Right renal cortex interstitium (tissue), 3 donors: Measurements from ENCODE around the gene NKX6-2. TPM values are rescaled to one million over a fixed set of nuclear protein-coding genes. Genes with fewer than 3 reads are reported as not detected.
"Not testable (repeated sequence)": the region's sequence is repeated elsewhere in the genome, so short reads cannot be mapped to it uniquely, and the experiment has no call there.

Experiments used
- DNase-seq, 3 donors: peaks; one replicate each; pipeline ENCODE4 v3.0.0-alpha.2; 2013; ENCODE audit warnings: low read depth in 3 of 3, low spot score in 2 of 3
- polyA plus RNA-seq, 3 donors: library from polyadenylated mRNA; unstranded; fragments of 120-200 nt; gene quantifications; one replicate each; pipeline ENCODE4 v1.2.1, GENCODE V29; 2013; ENCODE audit not compliant: insufficient read length in 3 of 3

NKX6-2 gene
- polyA plus RNA-seq, 3 donors = 7.1 to 8.4 (median 7.6) TPM

- no peak for DNase-seq
These were observed 13.9 kb upstream of the NKX6-2 start for GRCh38 chr10:132799865-132800264.

GRCh38 chr10:132798876-132799275 lies 12.9 kb upstream of the NKX6-2 start:
- DNase-seq = no peak

- no peak for DNase-seq
These were observed 12.5 kb upstream of the NKX6-2 start for GRCh38 chr10:132798403-132798802.

- not testable (repeated sequence) for DNase-seq
These were observed 12.0 kb upstream of the NKX6-2 start for GRCh38 chr10:132797986-132798385.

GRCh38 chr10:132796846-132797245 lies 10.9 kb upstream of the NKX6-2 start:
- no peak for DNase-seq

GRCh38 chr10:132793871-132794849 lies 8.2 kb upstream of the NKX6-2 start:
- no peak for DNase-seq

GRCh38 chr10:132793213-132793612 lies 7.3 kb upstream of the NKX6-2 start:
- DNase-seq = no peak

GRCh38 chr10:132792796-132793195 lies 6.8 kb upstream of the NKX6-2 start:
- no peak for DNase-seq

- DNase-seq = not testable (repeated sequence)
These were observed 6.2 kb upstream of the NKX6-2 start for GRCh38 chr10:132792099-132792498.

GRCh38 chr10:132790934-132791829 lies 5.2 kb upstream of the NKX6-2 start:
- DNase-seq = no peak

- DNase-seq = no peak
These were observed 4.5 kb upstream of the NKX6-2 start for GRCh38 chr10:132790470-132790869.

- DNase-seq = no peak
These were observed 3.8 kb upstream of the NKX6-2 start for GRCh38 chr10:132789659-132790148.

GRCh38 chr10:132788831-132789219 lies 2.9 kb upstream of the NKX6-2 start:
- no peak for DNase-seq

- no peak for DNase-seq
These were observed 2.4 kb upstream of the NKX6-2 start for GRCh38 chr10:132788180-132788830.

- DNase-seq = no peak
These were observed 1.7 kb upstream of the NKX6-2 start for GRCh38 chr10:132787495-132788179.

- DNase-seq = no peak
These were observed 1.0 kb upstream of the NKX6-2 start for GRCh38 chr10:132786884-132787494.

- DNase-seq = no peak
These were observed 533 bp upstream of the NKX6-2 start for GRCh38 chr10:132786476-132786883.

- no peak for DNase-seq
These were observed 853 bp downstream of the NKX6-2 start for GRCh38 chr10:132784866-132785722.
